SW 1271 (cell line): ENCODE data around the gene EEF1B2.
"Not testable (repeated sequence)": the region's sequence is repeated elsewhere in the genome, so short reads cannot be mapped to it uniquely, and the experiment has no call there.

Experiments
- DNase-seq, 2 experiments: peaks; one replicate each; lab custom pipeline; 2025; lab: John Stamatoyannopoulos, UW

EEF1B2 gene

GRCh38 chr2:206164261-206164862 lies 4.7 kb downstream of the EEF1B2 start:
- peak in 1 of 2 experiments; percentile 37 for DNase-seq

- not testable (repeated sequence) for DNase-seq
Observed at GRCh38 chr2:206168230-206168629, 8.5 kb downstream of the EEF1B2 start.

GRCh38 chr2:206171624-206172397 lies 12.1 kb downstream of the EEF1B2 start:
- not testable (repeated sequence) for DNase-seq

- DNase-seq, result no peak
Observed at GRCh38 chr2:206173147-206173546, 13.5 kb downstream of the EEF1B2 start.

GRCh38 chr2:206176121-206176520 lies 16.4 kb downstream of the EEF1B2 start:
- DNase-seq, result no peak

- no peak for DNase-seq
Observed at GRCh38 chr2:206176901-206177300, 17.2 kb downstream of the EEF1B2 start.

- not testable (repeated sequence) for DNase-seq
Observed at GRCh38 chr2:206181526-206181925, 21.8 kb downstream of the EEF1B2 start.

GRCh38 chr2:206189691-206190090 lies 30.0 kb downstream of the EEF1B2 start:
- DNase-seq, result no peak

- DNase-seq, result no peak
Observed at GRCh38 chr2:206190111-206190510, 30.4 kb downstream of the EEF1B2 start.

- no peak for DNase-seq
Observed at GRCh38 chr2:206190689-206191088, 31.0 kb downstream of the EEF1B2 start.

GRCh38 chr2:206192157-206192556 lies 32.5 kb downstream of the EEF1B2 start:
- DNase-seq, result no peak

- DNase-seq, result no peak
Observed at GRCh38 chr2:206193671-206194357, 34.1 kb downstream of the EEF1B2 start.

GRCh38 chr2:206198677-206199076 lies 39.0 kb downstream of the EEF1B2 start:
- no peak for DNase-seq

GRCh38 chr2:206201075-206201848 lies 41.6 kb downstream of the EEF1B2 start:
- no peak for DNase-seq

- DNase-seq, result no peak
Observed at GRCh38 chr2:206202446-206202845, 42.8 kb downstream of the EEF1B2 start.

GRCh38 chr2:206203331-206203730 lies 43.6 kb downstream of the EEF1B2 start:
- no peak for DNase-seq

- DNase-seq, result no peak
Observed at GRCh38 chr2:206204710-206205109, 45.0 kb downstream of the EEF1B2 start.

- not testable (repeated sequence) for DNase-seq
Observed at GRCh38 chr2:206207316-206207715, 47.6 kb downstream of the EEF1B2 start.

- no peak for DNase-seq
Observed at GRCh38 chr2:206208900-206209299, 49.2 kb downstream of the EEF1B2 start.

- peak in 1 of 2 experiments; percentile 47 for DNase-seq
Observed at GRCh38 chr2:206211657-206212255, 52.1 kb downstream of the EEF1B2 start.
